SH-SY5Y (cell line): ENCODE results near the gene HERC6.

Experiments
- GATA2 ChIP-seq: IDR thresholded peaks from 2 replicates; pipeline ENCODE4 v1.6.1; 2011; ENCODE audit warnings: mild to moderate bottlenecking, low read depth, low read length
- GATA3 ChIP-seq: IDR thresholded peaks from 2 replicates; pipeline ENCODE4 v1.6.1; 2011; ENCODE audit warnings: low read depth, mild to moderate bottlenecking, low read length, moderate library complexity

Gene HERC6

DNA sequence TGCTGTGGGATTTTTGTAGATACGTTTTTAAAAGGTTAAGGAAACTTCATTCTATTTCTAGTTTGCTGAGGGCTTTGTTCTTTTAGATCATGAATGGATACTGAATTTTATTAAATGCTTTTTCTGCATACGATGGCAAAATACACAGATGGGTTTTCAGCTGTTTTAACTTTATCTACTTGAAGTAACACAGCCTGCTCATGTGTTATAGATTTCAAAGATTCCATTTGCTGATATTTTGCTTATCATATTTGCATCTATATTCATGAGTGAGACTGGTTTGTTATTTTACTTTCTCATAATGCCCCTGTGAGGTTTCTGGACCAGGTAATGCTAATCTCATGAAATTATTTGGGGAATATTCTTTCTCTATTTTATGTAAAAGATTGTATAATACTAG is 43.8 kb downstream of the HERC6 start:
- peak; percentile 56; the same call in 1 of the 2 replicates for TF ChIP-seq GATA3
- no peak for TF ChIP-seq GATA2

DNA sequence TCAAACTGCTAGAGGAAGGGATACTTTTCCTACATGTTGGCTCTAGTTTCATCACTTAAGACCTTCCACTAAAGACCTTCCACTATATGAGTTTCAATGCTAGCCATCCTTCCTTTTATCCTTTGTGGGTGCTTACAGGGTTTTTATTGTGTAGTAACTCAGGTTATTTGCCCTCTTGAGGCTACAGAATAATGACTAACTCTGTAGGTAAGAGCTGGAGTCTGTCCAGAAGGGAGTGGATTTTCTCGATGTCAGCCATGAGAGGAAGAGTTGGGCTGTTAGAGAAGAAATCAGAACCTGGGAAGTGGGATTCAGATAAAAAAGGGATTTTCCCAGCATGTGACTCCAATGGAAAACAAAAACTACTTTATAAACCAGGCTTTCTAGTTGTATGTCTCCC is 50.7 kb downstream of the HERC6 start:
- TF ChIP-seq GATA2 (no peak), GATA3 (no peak)

GRCh38 chr4:88435987-88436693 is 57.5 kb downstream of the HERC6 start:
- TF ChIP-seq GATA2, result no peak
- TF ChIP-seq GATA3, result no peak

DNA sequence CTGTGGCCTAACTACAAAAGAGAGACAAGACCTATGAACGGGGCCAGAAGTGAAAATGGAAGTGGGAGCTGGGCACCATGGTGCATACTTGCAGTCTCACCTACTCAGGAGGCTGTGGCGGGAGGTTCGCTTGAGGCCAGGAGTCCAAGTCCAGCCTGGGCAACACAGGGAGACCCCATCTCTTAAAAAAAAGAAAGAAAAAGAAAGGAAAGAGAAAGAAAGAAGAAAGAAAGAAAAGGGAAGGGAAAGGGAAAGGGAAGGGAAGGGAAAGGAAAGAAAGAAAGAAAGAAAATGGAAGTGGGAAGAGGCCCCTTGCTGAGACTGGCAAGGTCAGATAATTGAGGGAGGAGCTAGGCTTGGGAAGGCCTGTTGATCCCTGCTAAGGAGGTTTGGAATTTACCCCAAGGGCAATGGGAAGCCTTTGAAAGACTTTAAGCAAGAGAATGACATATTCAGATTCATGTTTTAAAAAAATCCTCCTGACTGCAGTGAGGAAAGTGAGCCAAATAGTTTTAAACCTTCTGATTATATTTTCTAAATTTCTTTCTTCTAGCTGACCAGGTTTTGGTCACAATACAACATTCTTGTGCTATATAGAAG is 60.6 kb downstream of the HERC6 start:
- TF ChIP-seq GATA2 (no peak), GATA3 (no peak)

- TF ChIP-seq GATA3 (no peak), GATA2 (no peak)
These were observed 61.5 kb downstream of the HERC6 start for GRCh38 chr4:88440146-88440545.

DNA sequence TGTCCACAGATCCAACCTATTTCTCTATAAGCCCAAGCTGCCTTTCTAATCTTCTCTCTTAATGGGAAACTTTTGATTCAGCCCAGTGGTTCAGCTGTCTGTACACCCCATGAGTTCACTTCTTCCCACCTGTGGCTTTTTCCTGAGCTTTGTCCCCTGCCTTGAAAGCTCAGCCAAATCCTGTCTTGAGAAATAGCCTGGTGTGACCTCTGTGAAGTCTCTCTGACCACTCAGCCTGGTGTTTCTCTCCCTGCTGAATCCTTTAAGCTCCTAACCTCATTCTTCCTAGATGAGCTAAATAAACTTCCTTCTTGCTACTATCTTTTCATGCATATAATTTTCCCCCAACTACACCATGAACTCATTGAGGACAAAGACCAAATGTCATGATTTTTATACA is 63.0 kb downstream of the HERC6 start:
- no peak for TF ChIP-seq GATA2

GRCh38 chr4:88442689-88443191 is 64.1 kb downstream of the HERC6 start:
- no peak for TF ChIP-seq GATA3
- no peak for TF ChIP-seq GATA2

DNA sequence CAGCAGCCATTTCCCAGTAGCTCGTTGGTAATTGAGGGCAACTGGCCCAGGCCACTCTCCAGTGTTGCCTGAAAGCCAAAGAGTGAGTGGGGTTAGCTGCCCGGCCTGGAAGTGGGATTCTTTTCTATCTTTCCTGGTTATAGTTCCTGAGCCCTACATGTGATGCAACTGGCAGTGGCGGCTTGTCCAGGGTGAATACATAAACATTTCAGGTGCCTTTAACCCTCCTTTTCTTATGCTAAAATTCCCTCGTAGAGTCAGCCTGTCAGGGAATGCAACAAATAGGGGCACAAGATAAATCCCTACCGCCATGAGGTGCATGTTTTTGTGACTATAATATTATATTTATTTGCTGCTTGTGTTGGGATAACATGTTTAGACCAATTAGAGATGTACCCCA is 64.8 kb downstream of the HERC6 start:
- TF ChIP-seq GATA3 (no peak), GATA2 (no peak)

DNA sequence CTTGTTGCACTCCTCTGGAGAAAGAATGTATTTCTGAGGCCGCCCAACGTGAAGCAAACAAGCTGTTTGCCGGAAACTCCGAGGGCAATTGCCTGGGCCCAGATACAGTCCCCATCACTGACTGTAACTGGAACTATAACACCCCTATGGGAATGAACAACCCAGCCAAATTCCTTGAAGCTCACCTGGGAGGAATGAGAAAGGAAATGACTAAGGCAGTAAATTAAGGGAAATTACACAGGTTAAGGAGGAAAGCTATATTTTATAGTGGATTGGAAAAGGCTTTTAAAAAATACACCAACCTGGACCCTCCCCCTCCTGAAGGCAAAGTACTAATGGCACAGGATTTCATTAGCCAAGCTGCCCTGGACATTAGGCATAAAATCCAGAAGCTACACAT is 66.6 kb downstream of the HERC6 start:
- TF ChIP-seq GATA3, result no peak
- no peak for TF ChIP-seq GATA2

- no peak for TF ChIP-seq GATA3
- TF ChIP-seq GATA2, result no peak
These were observed 67.5 kb downstream of the HERC6 start for GRCh38 chr4:88446124-88446523.

- no peak for TF ChIP-seq GATA3
- no peak for TF ChIP-seq GATA2
These were observed 68.9 kb downstream of the HERC6 start for GRCh38 chr4:88447371-88448095.

DNA sequence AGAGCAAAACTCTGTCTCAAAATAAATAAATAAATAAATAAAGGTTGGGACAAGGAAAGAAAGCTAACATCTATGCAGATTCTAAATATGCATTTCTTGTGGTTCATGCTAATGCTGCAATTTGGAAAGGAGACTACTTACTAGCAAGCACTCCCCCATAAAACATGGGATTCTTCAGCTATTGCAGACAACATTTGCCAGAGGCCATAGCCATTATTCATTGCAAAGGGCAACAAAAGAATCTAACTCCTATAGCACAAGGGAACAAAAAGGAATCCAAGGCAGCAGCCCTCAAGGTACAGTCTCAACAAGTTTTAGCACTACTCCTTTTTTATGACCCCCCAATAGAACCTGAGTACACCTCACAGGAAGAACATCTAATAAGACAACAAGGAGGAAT is 70.2 kb downstream of the HERC6 start:
- TF ChIP-seq GATA2 (no peak), GATA3 (no peak)

DNA sequence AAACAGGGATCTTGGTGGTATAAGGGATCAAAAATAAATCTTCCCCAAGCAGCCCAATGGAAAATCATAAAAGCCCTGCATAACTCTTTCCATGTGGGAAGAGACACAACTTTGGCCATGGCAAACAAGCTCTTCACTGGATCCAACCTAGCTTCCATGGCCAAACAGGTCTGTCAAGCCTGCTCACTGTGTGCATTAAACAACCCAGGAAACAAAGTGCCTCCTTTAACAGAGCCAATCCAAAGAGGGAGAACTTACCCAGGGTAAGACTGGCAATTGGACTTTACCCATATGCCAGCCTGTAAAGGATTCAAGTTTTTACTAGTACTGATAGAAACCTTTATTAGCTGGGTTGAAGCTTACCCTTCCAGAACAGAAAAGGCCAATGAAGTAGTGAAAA is 70.6 kb downstream of the HERC6 start:
- TF ChIP-seq GATA3 (no peak), GATA2 (no peak)

GRCh38 chr4:88451205-88451604 is 72.6 kb downstream of the HERC6 start:
- no peak for TF ChIP-seq GATA2

DNA sequence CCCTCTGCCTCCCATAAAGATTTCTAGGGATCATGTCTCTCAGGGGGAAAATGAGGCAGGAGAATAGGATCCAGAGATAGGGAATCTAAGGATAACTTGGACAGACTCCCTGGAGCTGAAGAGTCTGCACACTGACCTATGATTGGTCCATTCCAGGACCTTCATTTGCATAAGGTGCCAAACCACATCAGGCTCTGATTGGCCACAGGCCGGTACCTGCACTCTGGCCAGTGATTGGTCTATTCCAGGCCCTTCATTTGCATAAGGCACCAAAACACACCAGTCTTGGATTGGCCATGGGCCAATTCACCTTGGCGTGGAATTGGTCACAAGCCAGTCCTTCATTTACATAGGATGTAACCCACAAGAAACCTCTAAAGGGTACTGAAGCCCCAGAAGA is 74.3 kb downstream of the HERC6 start:
- TF ChIP-seq GATA3 (no peak), GATA2 (no peak)
